ENCODE results near the gene CACNA1A.

Gene CACNA1A

GRCh38 chr19:13297023-13297422 is 209.3 kb downstream of the CACNA1A start:
- TF ChIP-seq CTCF (IDR thresholded peaks at IDR 0.05; ENCODE audit: borderline replicate concordance, insufficient read depth, low read depth, low read length) = no peak
- no peak overlapping the region for H3K4me3 ChIP-seq (ENCODE audit: low read depth, low read length)

DNA sequence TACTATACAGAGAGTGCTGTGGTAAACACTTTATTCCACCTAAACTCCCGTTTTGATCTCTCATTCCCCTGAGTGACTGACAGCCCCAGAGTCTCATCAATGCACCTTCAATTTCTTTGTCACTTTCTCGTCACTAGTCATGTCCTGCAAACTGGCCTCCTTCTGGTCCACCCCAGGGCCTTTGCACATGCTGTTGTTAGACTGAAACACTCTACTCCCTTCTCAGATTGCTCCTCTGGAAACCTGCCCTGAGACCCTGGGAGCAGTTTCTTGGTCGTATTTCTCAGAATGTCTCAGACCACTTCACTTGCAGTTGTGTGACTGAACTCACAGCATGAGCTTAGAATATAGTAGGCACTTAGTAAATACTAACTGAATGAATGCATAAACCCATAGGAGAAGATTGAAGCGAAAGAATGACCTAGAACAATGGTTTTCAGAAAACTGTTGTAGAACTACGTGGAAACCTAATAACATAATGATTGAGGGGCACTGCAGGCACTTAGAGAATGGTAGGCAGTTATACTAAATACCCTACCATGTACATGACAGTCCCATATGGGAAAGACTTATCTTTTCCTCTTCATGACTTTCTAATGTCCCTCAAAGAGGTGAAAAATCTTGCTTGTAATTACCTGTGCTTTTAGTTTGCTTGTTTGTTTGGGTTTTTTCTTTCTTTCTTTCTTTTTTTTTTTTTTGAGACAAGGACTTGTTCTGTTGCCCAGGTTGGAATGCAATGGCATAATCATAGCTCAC is 211.3 kb downstream of the CACNA1A start:
- TF ChIP-seq CTCF (IDR thresholded peaks at IDR 0.05; ENCODE audit: borderline replicate concordance, insufficient read depth, low read depth, low read length) = no peak
- no peak overlapping the region for H3K4me3 ChIP-seq (ENCODE audit: low read depth, low read length)

GRCh38 chr19:13291913-13292312 is 214.4 kb downstream of the CACNA1A start:
- no peak for TF ChIP-seq CTCF (IDR thresholded peaks at IDR 0.05; ENCODE audit: borderline replicate concordance, insufficient read depth, low read depth, low read length)
- no peak overlapping the region for H3K4me3 ChIP-seq (ENCODE audit: low read depth, low read length)

GRCh38 chr19:13290741-13291140 is 215.5 kb downstream of the CACNA1A start:
- H3K4me3 ChIP-seq (ENCODE audit: low read depth, low read length) = no peak overlapping the region
- no peak for TF ChIP-seq CTCF (IDR thresholded peaks at IDR 0.05; ENCODE audit: borderline replicate concordance, insufficient read depth, low read depth, low read length)

DNA sequence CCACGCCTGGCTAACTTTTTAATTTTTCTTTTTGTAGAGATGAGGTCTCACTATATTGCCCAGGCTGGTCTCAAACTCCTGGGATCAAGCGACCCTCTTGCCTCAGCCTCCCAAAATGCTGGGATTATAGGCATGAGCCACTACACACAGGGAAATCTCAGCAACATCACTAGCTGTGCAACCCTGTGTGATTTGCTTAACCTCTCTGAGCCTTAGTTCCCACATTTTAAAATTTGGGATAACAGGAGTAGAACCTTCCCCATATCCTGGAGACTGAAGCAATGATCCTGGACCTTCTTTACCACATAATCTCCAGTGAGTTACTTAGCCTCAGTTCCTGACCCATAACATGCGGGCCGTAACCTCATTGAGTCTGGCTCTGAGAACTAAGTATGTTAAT is 217.0 kb downstream of the CACNA1A start:
- no peak for TF ChIP-seq CTCF (IDR thresholded peaks at IDR 0.05; ENCODE audit: borderline replicate concordance, insufficient read depth, low read depth, low read length)
- no peak overlapping the region for H3K4me3 ChIP-seq (ENCODE audit: low read depth, low read length)

GRCh38 chr19:13286195-13286985 is 219.9 kb downstream of the CACNA1A start:
- no peak for TF ChIP-seq CTCF (IDR thresholded peaks at IDR 0.05; ENCODE audit: borderline replicate concordance, insufficient read depth, low read depth, low read length)
- no peak overlapping the region for H3K4me3 ChIP-seq (ENCODE audit: low read depth, low read length)

All from GM12875 (cell line).